Islet of Langerhans (tissue), 1 donor: ENCODE results near the gene DRAM1.
"Not testable (repeated sequence)": the region's sequence is repeated elsewhere in the genome, so short reads cannot be mapped to it uniquely, and the experiment has no call there.

ENCODE experiments used
- FAIRE-seq: peaks from one replicate; lab custom pipeline; 2011; peaks lifted over from hg19 to GRCh38; lab: Jason Lieb, UNC

The DRAM1 gene

GRCh38 chr12:101906226-101906625 is 28.8 kb downstream of the DRAM1 start:
- no peak for FAIRE-seq

- FAIRE-seq: no peak
Observed at GRCh38 chr12:101908395-101908794, 31.0 kb downstream of the DRAM1 start.

GRCh38 chr12:101909646-101910045 is 32.3 kb downstream of the DRAM1 start:
- FAIRE-seq: no peak

- FAIRE-seq: no peak
Observed at GRCh38 chr12:101915841-101916240, 38.5 kb downstream of the DRAM1 start.

GRCh38 chr12:101918805-101919204 is 41.4 kb downstream of the DRAM1 start:
- not testable (repeated sequence) for FAIRE-seq

GRCh38 chr12:101919447-101919846 is 42.1 kb downstream of the DRAM1 start:
- FAIRE-seq: no peak

GRCh38 chr12:101920906-101921305 is 43.5 kb downstream of the DRAM1 start:
- no peak for FAIRE-seq

- FAIRE-seq: no peak
Observed at GRCh38 chr12:101923045-101923718, 45.8 kb downstream of the DRAM1 start.

- FAIRE-seq: no peak
Observed at GRCh38 chr12:101924618-101925017, 47.2 kb downstream of the DRAM1 start.

GRCh38 chr12:101925361-101925760 is 48.0 kb downstream of the DRAM1 start:
- FAIRE-seq: no peak

- no peak for FAIRE-seq
Observed at GRCh38 chr12:101925935-101926334, 48.6 kb downstream of the DRAM1 start.

- no peak for FAIRE-seq
Observed at GRCh38 chr12:101927036-101927435, 49.7 kb downstream of the DRAM1 start.

GRCh38 chr12:101927999-101928398 is 50.6 kb downstream of the DRAM1 start:
- no peak for FAIRE-seq

GRCh38 chr12:101928556-101928955 is 51.2 kb downstream of the DRAM1 start:
- no peak for FAIRE-seq

GRCh38 chr12:101929365-101930041 is 52.1 kb downstream of the DRAM1 start:
- FAIRE-seq: no peak

GRCh38 chr12:101931498-101932326 is 54.3 kb downstream of the DRAM1 start:
- no peak for FAIRE-seq

- FAIRE-seq: no peak
Observed at GRCh38 chr12:101933866-101934514, 56.6 kb downstream of the DRAM1 start.

GRCh38 chr12:101935890-101936746 is 58.7 kb downstream of the DRAM1 start:
- no peak for FAIRE-seq

GRCh38 chr12:101939306-101939705 is 61.9 kb downstream of the DRAM1 start:
- FAIRE-seq: no peak

GRCh38 chr12:101939856-101940265 is 62.5 kb downstream of the DRAM1 start:
- FAIRE-seq: no peak

GRCh38 chr12:101940400-101940950 is 63.1 kb downstream of the DRAM1 start:
- no peak for FAIRE-seq
